GM12873 (cell line): ENCODE data around the gene VPS33A.
A peak's percentile ranks its signal among the peaks of the same experiment; 100 is the strongest.

ENCODE experiments used
- CTCF ChIP-seq: IDR thresholded peaks from 2 replicates; pipeline ENCODE4 v1.5.1; 2012; ENCODE audit warnings: low read depth, mild to moderate bottlenecking, moderate library complexity, low read length, control low read depth; ENCODE audit not compliant: insufficient read depth; ENCODE audit errors: missing control alignments

Gene VPS33A

GRCh38 chr12:122266230-122266901 lies at the start of gene VPS33A:
Gene VPS33A, minus strand, starts transcription at chr12:122266494. Its CDS starts 86 bp downstream, at chr12:122266408.
- TF ChIP-seq CTCF, result no peak

GRCh38 chr12:122312926-122313325 lies 46.6 kb upstream of the VPS33A start:
- no peak for TF ChIP-seq CTCF

GRCh38 chr12:122311696-122312095 lies 45.4 kb upstream of the VPS33A start:
- TF ChIP-seq CTCF, result no peak

GRCh38 chr12:122310626-122311333 lies 44.5 kb upstream of the VPS33A start:
- TF ChIP-seq CTCF, result no peak

- no peak for TF ChIP-seq CTCF
These were observed 43.3 kb upstream of the VPS33A start for GRCh38 chr12:122309564-122310121.

- no peak for TF ChIP-seq CTCF
These were observed 42.5 kb upstream of the VPS33A start for GRCh38 chr12:122308811-122309210.

- peak; percentile 39 for TF ChIP-seq CTCF
These were observed 40.1 kb upstream of the VPS33A start for GRCh38 chr12:122306407-122306806.
